Thyroid gland (tissue), 4 donors: ENCODE data around the gene RBM39. TPM values are rescaled to one million over a fixed set of nuclear protein-coding genes. Genes with fewer than 3 reads are reported as not detected.

Source experiments
- DNase-seq, 2 donors: peaks; one replicate each; pipeline ENCODE4 v3.0.0-alpha.2; 2019
- H3K27ac ChIP-seq, 3 donors: fragments of 200-600 bp; sonication (generic); 1 replicate in 2 of 3; 2 replicates in 1 of 3; pipeline ENCODE4 v1.5.1; 2016 to 2019; ENCODE audit warnings: mild to moderate bottlenecking in 1 of 3, moderate library complexity in 1 of 3
- H3K27me3 ChIP-seq: fragments of 200-600 bp; sonication (generic); one replicate; pipeline ENCODE4 v1.5.1; 2019
- H3K36me3 ChIP-seq, 2 donors: fragments of 200-600 bp; sonication (generic); one replicate each; pipeline ENCODE4 v1.5.1; 2016 to 2019
- H3K4me1 ChIP-seq, 2 donors: fragments of 200-600 bp; sonication (generic); one replicate each; pipeline ENCODE4 v1.5.1; 2017 to 2019
- H3K4me3 ChIP-seq, 3 donors: fragments of 200-600 bp; sonication (generic); replicated peaks in 1 of 3; 1 replicate in 2 of 3; 2 replicates in 1 of 3; pipeline ENCODE4 v1.5.1; 2016; ENCODE audit warnings: mild to moderate bottlenecking in 1 of 3
- H3K9me3 ChIP-seq: fragments of 200-600 bp; sonication (generic); one replicate; pipeline ENCODE4 v1.5.1; 2017
- POLR2A ChIP-seq, 2 donors: fragments of 450-650 bp; IDR thresholded peaks; one replicate each; pipeline ENCODE4 v1.6.1; 2017; ENCODE audit warnings: antibody characterized with exemption in 2 of 2, mild to moderate bottlenecking in 2 of 2, moderate library complexity in 1 of 2
- WGBS, 2 donors: methylation state at CpG; one replicate each; pipeline ENCODE4 v1.1.5; 2017; 5-methylcytosine and 5-hydroxymethylcytosine counted together
- intact Hi-C: fragments of 100-400 bp; cut with DNase I; formaldehyde crosslinking; loops from one replicate; pipeline ENCODE4 v1.15.1; 2023
- total RNA-seq, 4 donors: library from RNA; depleted of rRNA; stranded (reverse); fragments of >200 nt; gene quantifications; one replicate each; pipeline ENCODE4 v1.2.3, GENCODE V29; 2016
- TF ChIP-seq, protein P1 (sequence below), 6 experiments: fragments of 200-600 bp in 3 of 6; fragments of 450-650 bp in 3 of 6; sonication (generic) in 3 of 6; IDR thresholded peaks; one replicate each; pipeline ENCODE4 v1.5.1; 2016 to 2019; ENCODE audit warnings: antibody characterized with exemption in 6 of 6, mild to moderate bottlenecking in 2 of 6, inconsistent platforms in 1 of 6, moderate library complexity in 1 of 6

RBM39 gene
- total RNA-seq, 4 donors from 2014 or later: 315 to 475 (median 368) TPM

DNA sequence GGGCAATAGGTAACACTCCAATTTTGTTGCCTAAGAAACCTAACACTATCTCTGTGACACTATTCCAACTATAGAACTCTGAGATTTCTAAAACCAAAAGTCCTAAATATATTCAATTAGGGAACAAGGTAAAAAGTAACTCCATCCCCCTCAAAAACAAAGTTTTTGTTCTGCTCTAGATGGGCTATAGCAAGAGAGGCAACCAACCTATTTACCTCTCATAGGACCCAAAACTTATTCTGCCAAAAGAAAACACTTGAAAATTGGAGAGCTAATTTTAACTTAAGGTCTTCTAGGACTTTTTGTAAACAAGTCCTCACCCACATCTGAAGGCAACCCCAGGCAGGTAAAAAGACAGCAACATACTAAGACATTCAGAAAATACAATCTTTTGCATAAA lies 7.7 kb downstream of the RBM39 start:
- TF ChIP-seq POLR2A (IDR thresholded peaks at IDR 0.05): no peak
- TF ChIP-seq, protein P1, sequence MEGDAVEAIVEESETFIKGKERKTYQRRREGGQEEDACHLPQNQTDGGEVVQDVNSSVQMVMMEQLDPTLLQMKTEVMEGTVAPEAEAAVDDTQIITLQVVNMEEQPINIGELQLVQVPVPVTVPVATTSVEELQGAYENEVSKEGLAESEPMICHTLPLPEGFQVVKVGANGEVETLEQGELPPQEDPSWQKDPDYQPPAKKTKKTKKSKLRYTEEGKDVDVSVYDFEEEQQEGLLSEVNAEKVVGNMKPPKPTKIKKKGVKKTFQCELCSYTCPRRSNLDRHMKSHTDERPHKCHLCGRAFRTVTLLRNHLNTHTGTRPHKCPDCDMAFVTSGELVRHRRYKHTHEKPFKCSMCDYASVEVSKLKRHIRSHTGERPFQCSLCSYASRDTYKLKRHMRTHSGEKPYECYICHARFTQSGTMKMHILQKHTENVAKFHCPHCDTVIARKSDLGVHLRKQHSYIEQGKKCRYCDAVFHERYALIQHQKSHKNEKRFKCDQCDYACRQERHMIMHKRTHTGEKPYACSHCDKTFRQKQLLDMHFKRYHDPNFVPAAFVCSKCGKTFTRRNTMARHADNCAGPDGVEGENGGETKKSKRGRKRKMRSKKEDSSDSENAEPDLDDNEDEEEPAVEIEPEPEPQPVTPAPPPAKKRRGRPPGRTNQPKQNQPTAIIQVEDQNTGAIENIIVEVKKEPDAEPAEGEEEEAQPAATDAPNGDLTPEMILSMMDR (IDR thresholded peaks at IDR 0.05): no peak
- no peak overlapping the region for H3K27ac ChIP-seq
- peaks cover 3 to 27% of the 10 kb centered on the region in 2 donors for H3K4me1 ChIP-seq
- H3K27me3 ChIP-seq: no peaks in the 10 kb centered on the region
- DNase-seq: no peak
- intact Hi-C loops: no loop called here
- H3K9me3 ChIP-seq: no peaks in the 10 kb centered on the region
- H3K36me3 ChIP-seq: peaks cover 80 to 93% of the 10 kb centered on the region in 2 donors
- H3K4me3 ChIP-seq: no peak overlapping the region

DNA sequence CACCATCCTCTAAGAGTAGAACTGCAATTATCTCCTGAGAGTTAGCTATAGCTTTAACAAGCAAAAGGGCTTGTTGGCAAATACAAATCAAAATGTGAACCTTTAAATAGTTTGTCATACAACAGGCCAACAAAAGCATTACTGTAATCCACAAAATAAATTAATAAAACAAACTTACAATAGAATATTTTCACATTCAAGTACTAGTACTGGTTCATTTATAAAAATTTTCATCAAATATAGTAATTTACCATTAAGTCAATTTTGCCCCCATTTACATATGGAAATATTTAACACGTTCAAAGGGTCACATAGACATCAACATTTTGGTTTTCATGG lies 9.4 kb downstream of the RBM39 start:
- Histone ChIP-seq H3K4me3 (no peak overlapping the region), H3K4me1 (peaks cover 0 to 19% of the 10 kb centered on the region in 2 donors), H3K27ac (no peak overlapping the region), H3K36me3 (peaks cover 84 to 93% of the 10 kb centered on the region in 2 donors), H3K27me3 (no peaks in the 10 kb centered on the region), H3K9me3 (no peaks in the 10 kb centered on the region)
- intact Hi-C loops: no loop called here
- WGBS, 2 donors: 62 to 79% methylated on average over 1 of the region's 1 CpG
- no peak for DNase-seq
- TF ChIP-seq, protein P1 (IDR thresholded peaks at IDR 0.05): no peak
- TF ChIP-seq POLR2A (IDR thresholded peaks at IDR 0.05): no peak

DNA sequence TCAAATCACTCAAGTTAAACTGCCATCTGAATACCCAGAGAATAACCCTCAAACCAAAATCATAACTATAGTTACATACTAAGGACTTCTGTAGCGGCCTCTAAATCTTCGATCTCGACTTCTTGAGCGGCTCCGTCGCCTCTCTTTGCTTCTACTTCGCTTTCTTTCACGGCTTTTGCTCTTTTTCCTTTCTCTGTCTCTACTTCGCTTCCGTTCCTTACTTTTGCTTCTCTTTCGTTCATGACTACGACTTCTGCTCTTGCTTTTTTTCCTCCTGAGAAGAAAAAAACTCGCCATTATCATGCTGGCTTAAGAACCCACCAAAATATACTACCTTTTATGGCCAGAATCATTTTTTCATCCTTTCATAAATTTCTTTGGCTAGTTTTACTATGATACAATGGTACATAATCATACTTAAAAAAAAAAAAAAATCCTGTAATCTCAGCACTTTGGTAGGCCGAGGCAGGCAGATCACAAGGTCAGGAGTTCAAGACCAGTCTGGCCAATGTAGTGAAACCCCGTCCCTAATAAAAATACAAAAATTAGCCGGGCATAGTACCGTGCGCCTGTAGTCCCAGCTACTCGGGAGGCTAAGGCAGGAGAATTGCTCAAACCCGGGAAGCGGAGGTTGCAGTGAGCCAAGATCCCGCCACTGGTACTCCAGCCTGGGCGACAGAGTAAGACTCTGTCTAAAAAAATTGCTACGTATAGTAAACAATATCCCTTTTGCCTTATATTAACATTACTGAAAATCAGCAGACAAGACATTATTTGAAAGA lies 10.0 kb downstream of the RBM39 start:
- Histone ChIP-seq H3K36me3 (peaks cover 84 to 93% of the 10 kb centered on the region in 2 donors), H3K4me3 (no peak overlapping the region), H3K9me3 (no peaks in the 10 kb centered on the region), H3K4me1 (peaks cover 0 to 19% of the 10 kb centered on the region in 2 donors), H3K27ac (no peak overlapping the region), H3K27me3 (no peaks in the 10 kb centered on the region)
- no peak for DNase-seq
- TF ChIP-seq, protein P1 (IDR thresholded peaks at IDR 0.05): no peak
- TF ChIP-seq POLR2A (IDR thresholded peaks at IDR 0.05): no peak
- 90 to 91% methylated on average over 24 of the region's 24 CpGs for WGBS, 2 donors
- intact Hi-C loops: no loop called here

DNA sequence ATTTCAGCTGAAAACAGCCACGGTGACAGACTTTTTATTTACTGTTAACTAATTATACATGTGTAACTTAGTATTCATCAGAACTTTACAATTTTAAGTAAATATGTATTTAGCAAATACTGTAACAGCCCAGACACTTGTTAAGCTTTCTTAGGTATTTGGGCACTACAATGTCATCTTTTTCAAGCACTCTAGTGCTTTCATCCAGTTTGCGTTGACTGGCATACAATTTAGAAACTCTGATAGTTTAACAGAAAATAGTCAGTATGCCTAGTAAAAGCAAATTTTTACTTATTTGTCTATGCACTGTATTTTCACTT lies 10.6 kb downstream of the RBM39 start:
- Histone ChIP-seq H3K4me1 (peaks cover 0 to 17% of the 10 kb centered on the region in 2 donors), H3K27ac (no peak overlapping the region), H3K4me3 (no peak overlapping the region), H3K9me3 (no peaks in the 10 kb centered on the region), H3K27me3 (no peaks in the 10 kb centered on the region), H3K36me3 (peaks cover 86 to 93% of the 10 kb centered on the region in 2 donors)
- intact Hi-C loops: no loop called here
- TF ChIP-seq POLR2A (IDR thresholded peaks at IDR 0.05): no peak
- TF ChIP-seq, protein P1 (IDR thresholded peaks at IDR 0.05): no peak
- WGBS, 2 donors: 73 to 76% methylated on average over 2 of the region's 2 CpGs
- DNase-seq: no peak

DNA sequence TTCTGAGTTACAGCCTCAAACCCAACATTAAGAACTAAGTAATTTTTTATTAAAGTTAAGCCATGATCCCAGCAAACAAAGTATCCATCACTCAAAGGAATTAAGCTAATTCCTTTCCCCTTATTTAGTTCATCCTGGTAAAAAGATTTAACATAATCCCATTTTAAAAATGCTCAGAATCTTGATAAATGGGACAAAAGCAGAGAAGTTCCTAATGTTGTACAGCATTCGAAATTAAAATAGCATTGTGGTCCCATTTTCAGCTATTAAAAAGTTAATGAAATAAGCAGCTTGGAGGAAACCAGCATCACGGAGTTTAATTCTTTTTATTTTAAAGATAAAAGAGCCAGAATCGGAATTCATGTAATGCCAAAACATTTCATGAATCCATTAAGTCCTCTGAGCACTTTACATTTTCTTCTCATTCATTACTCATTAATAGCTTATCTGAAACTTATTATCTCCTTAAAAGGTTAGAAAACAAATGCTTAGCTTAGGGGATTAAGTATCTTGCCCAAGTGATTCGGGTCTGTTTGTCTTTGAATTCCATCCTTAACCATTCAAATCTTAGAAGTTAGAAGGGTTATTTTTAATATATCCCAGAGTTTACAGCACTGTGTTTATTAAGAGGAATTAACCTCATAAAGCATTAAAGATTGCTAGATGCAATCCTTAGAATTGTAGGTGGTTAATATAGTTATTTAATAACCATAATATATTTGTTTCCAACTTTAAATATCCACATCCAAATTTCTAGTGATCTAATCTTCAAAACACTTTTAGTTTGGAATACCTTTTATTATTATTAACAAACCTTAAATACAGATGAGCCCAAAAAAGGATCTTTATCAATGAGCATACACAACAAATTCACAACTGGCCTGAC lies 11.2 kb downstream of the RBM39 start:
- WGBS, 2 donors: 67 to 70% methylated on average over 4 of the region's 4 CpGs
- no peak for TF ChIP-seq POLR2A (IDR thresholded peaks at IDR 0.05)
- TF ChIP-seq, protein P1 (IDR thresholded peaks at IDR 0.05): no peak

More for the DNA sequence above, 11.2 kb downstream of the RBM39 start:
- Histone ChIP-seq H3K27ac (no peak overlapping the region), H3K9me3 (no peaks in the 10 kb centered on the region), H3K36me3 (peaks cover 92 to 95% of the 10 kb centered on the region in 2 donors), H3K27me3 (no peaks in the 10 kb centered on the region), H3K4me3 (no peak overlapping the region), H3K4me1 (peaks cover 0 to 11% of the 10 kb centered on the region in 2 donors)
- intact Hi-C loops: no loop called here
- DNase-seq: no peak
